ENCODE results near the gene PSMA5. TPM values are rescaled to one million over a fixed set of nuclear protein-coding genes. Genes with fewer than 3 reads are reported as not detected.
A peak's percentile ranks its signal among the peaks of the same experiment; 100 is the strongest.

Gene PSMA5
- total RNA-seq, 2 experiments from 2014 or later, result 174 to 189 TPM

GRCh38 chr1:109425391-109426280 is 612 bp downstream of the PSMA5 start:
- ChIA-PET POLR2A (interaction anchor here (0.6 to 2.6 kb wide), 20 partner anchors 10 to 914 kb away, joined by 3 to 27 read pairs (median 4); partner anchors contain the start of genes AHCYL1, ATXN7L2, CYB561D1 and GNAI3), CTCF (interaction anchor here (0.6 to 5.9 kb wide), 15 partner anchors 13 to 664 kb away, joined by 3 to 57 read pairs (median 4); partner anchors contain the start of genes ATXN7L2, CYB561D1 and SORT1)
- Mint-ChIP-seq H3K4me3 (peak overlapping the region; percentile 95), H3K36me3 (ENCODE audit: low read depth) (peaks cover 31% of the 10 kb centered on the region), H3K4me1 (ENCODE audit: low read depth) (peaks cover 37% of the 10 kb centered on the region), H3K27me3 (ENCODE audit: low read depth) (no peaks in the 10 kb centered on the region), H3K9me3 (ENCODE audit: insufficient read depth) (no peaks in the 10 kb centered on the region), H3K27ac (peak overlapping the region; percentile 97)
- peak; percentile 75 for DNase-seq
- peak; percentile 40 for ATAC-seq

DNA sequence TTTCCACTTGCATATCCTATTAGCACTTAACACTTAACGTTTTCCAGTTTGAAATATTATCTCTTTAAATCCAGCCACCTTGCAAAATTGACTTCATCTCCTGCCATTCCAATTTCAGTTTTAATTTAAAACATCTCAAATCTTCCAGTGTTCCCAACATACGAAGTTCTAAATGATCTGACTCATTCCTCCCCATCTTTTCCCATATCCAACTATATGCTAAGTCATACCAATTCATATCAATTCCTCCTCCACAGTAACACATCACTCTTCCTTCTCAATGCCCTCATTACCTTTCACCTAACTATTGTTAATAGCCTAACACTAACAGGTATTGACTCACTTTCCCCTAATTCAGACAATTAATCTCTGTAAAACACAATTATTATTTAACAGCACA is 2.8 kb downstream of the PSMA5 start:
- DNase-seq (no peak), ATAC-seq (no peak)
- H3K9me3 Mint-ChIP-seq (ENCODE audit: insufficient read depth), result no peaks in the 10 kb centered on the region
- CTCF ChIA-PET, result interaction anchor here (1.5 to 5.9 kb wide), 3 partner anchors 69 to 108 kb away, joined by 3 to 57 read pairs (median 4); partner anchors contain the start of gene CYB561D1
- peak overlapping the region; percentile 95 for H3K4me3 Mint-ChIP-seq
- H3K27ac Mint-ChIP-seq, result peak overlapping the region; percentile 5
- POLR2A ChIA-PET, result no interaction called here
- peaks cover 44% of the 10 kb centered on the region for H3K36me3 Mint-ChIP-seq (ENCODE audit: low read depth)
- H3K27me3 Mint-ChIP-seq (ENCODE audit: low read depth), result no peaks in the 10 kb centered on the region
- peaks cover 38% of the 10 kb centered on the region for H3K4me1 Mint-ChIP-seq (ENCODE audit: low read depth)

- POLR2A ChIA-PET, result interaction anchor here (0.7 kb wide), 1 partner anchor 178 kb away, joined by 3 read pairs; no protein-coding TSS in a partner anchor
- ATAC-seq (no peak), DNase-seq (no peak)
- Mint-ChIP-seq H3K36me3 (ENCODE audit: low read depth) (peaks cover 71% of the 10 kb centered on the region), H3K9me3 (ENCODE audit: insufficient read depth) (no peaks in the 10 kb centered on the region), H3K4me3 (no peak overlapping the region), H3K4me1 (ENCODE audit: low read depth) (peaks cover 2% of the 10 kb centered on the region), H3K27ac (no peak overlapping the region), H3K27me3 (ENCODE audit: low read depth) (no peaks in the 10 kb centered on the region)
- CTCF ChIA-PET, result interaction anchor here (1.0 to 1.3 kb wide), 3 partner anchors 10 to 120 kb away, joined by 3 to 4 read pairs (median 4); partner anchors contain the start of gene PSMA5
Measured at GRCh38 chr1:109412551-109412950, 13.7 kb downstream of the PSMA5 start.

- H3K27me3 Mint-ChIP-seq (ENCODE audit: low read depth), result no peaks in the 10 kb centered on the region
- CTCF ChIA-PET, result interaction anchor here (0.7 to 1.9 kb wide), 3 partner anchors 86 to 128 kb away, joined by 4 to 8 read pairs (median 7); no protein-coding TSS in a partner anchor
- peaks cover 54% of the 10 kb centered on the region for H3K36me3 Mint-ChIP-seq (ENCODE audit: low read depth)
- ATAC-seq (peak; percentile 75), DNase-seq (peak; percentile 39)
- peaks cover 15% of the 10 kb centered on the region for H3K4me1 Mint-ChIP-seq (ENCODE audit: low read depth)
- peak overlapping the region; percentile 10 for H3K4me3 Mint-ChIP-seq
- peak overlapping the region; percentile 75 for H3K27ac Mint-ChIP-seq
- POLR2A ChIA-PET, result interaction anchor here (1.5 kb wide), 1 partner anchor 20 kb away, joined by 9 read pairs; no protein-coding TSS in a partner anchor
- no peaks in the 10 kb centered on the region for H3K9me3 Mint-ChIP-seq (ENCODE audit: insufficient read depth)
Measured at GRCh38 chr1:109404838-109405237, 21.4 kb downstream of the PSMA5 start.

- ATAC-seq (no peak), DNase-seq (no peak)
- H3K9me3 Mint-ChIP-seq (ENCODE audit: insufficient read depth), result no peaks in the 10 kb centered on the region
- CTCF ChIA-PET, result interaction anchor here (0.7 to 8.8 kb wide), 9 partner anchors 11 to 289 kb away, joined by 3 to 166 read pairs (median 3); partner anchors contain the start of genes ATXN7L2 and PSRC1
- peaks cover 30% of the 10 kb centered on the region for H3K4me1 Mint-ChIP-seq (ENCODE audit: low read depth)
- H3K27me3 Mint-ChIP-seq (ENCODE audit: low read depth), result peaks cover 3% of the 10 kb centered on the region
- no peak overlapping the region for H3K27ac Mint-ChIP-seq
- peaks cover 40% of the 10 kb centered on the region for H3K36me3 Mint-ChIP-seq (ENCODE audit: low read depth)
- POLR2A ChIA-PET, result interaction anchor here (0.6 kb wide), 1 partner anchor 23 kb away, joined by 3 read pairs; no protein-coding TSS in a partner anchor
- no peak overlapping the region for H3K4me3 Mint-ChIP-seq
Measured at GRCh38 chr1:109402025-109402424, 24.2 kb downstream of the PSMA5 start.

GRCh38 chr1:109400035-109400655 is 26.1 kb downstream of the PSMA5 start:
- CTCF ChIA-PET, result interaction anchor here (0.7 to 8.8 kb wide), 23 partner anchors 9 to 207 kb away, joined by 3 to 166 read pairs (median 4); partner anchors contain the start of genes CELSR2, PSMA5 and PSRC1
- no peak overlapping the region for H3K4me3 Mint-ChIP-seq
- POLR2A ChIA-PET, result no interaction called here
- DNase-seq (no peak), ATAC-seq (no peak)
- peaks cover 22% of the 10 kb centered on the region for H3K27me3 Mint-ChIP-seq (ENCODE audit: low read depth)
- no peaks in the 10 kb centered on the region for H3K9me3 Mint-ChIP-seq (ENCODE audit: insufficient read depth)
- H3K36me3 Mint-ChIP-seq (ENCODE audit: low read depth), result peaks cover 27% of the 10 kb centered on the region
- peaks cover 39% of the 10 kb centered on the region for H3K4me1 Mint-ChIP-seq (ENCODE audit: low read depth)
- no peak overlapping the region for H3K27ac Mint-ChIP-seq

DNA sequence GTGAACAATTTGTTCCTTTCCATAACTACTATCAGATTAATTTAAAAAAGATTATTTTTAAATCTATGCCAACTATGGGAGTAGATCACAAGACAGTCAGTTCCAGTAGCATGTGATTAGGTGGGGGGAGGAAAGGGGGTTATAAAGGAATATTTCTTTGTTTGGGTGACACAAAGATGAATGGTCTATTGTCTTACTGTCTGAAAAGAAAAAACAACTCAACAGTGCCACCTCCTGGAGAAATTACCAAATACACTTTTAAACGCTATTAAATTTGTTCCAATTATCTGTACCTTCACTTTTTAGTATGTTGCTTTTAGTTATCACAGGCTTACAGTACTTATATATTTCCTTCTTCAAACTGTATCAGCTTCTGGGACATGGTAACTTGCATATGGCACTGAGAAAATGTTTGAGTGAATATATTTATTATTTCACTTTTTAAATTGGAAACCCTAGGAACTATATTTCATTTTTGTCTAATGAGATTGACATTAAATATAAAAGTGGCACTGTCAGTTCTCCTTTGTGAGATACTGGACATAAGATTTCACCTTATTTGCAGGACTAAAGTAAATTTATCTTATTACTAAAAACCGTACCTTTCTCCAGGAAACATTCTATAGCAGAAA is 26.8 kb downstream of the PSMA5 start:
- H3K27ac Mint-ChIP-seq, result no peak overlapping the region
- POLR2A ChIA-PET, result interaction anchor here (0.7 to 1.7 kb wide), 3 partner anchors 26 to 145 kb away, joined by 3 to 8 read pairs (median 3); partner anchors contain the start of gene PSMA5

DNA sequence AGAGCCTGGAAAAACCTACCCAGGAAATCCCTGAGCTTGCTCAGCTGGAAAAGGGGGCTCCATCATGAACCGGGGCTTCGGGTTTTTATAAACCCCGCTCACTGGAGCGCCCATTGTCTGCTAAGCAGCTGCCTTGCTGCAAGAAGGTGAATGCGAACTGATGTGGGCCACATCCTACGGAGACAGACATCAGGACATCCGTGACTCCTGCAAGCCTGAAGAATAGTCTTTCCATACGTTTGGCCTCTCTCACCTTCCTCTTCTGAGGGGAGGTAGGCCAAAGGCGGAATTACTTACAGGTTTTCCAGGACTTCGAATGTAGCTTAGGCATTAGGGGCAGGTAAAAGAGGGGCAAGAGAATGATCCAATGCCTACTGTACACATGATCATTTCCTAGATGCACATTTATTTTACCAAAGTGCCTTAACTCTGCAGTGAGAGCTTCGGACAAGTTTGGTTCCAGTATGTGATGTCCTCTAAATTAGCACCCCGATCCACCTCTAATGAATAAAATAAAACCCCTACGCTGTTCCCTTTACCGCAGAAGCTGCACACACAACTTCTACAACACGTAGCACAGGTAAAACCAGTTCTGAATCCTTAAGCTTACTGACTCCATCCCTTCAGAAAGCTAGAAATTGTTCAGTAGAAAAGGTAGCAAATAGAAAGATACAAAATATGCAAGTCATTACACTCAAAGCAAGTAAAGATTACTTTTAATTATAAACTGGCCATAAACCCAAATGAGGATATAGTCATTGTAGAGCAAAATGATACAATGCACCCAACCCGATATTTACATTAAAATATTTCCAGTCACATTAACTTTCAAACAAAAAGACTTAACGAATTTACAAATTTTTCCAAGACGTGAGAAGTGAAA is 27.7 kb downstream of the PSMA5 start:
- Mint-ChIP-seq H3K27ac (peak overlapping the region; percentile 33), H3K9me3 (ENCODE audit: insufficient read depth) (no peaks in the 10 kb centered on the region), H3K36me3 (ENCODE audit: low read depth) (peaks cover 16% of the 10 kb centered on the region), H3K4me1 (ENCODE audit: low read depth) (peaks cover 36% of the 10 kb centered on the region), H3K4me3 (peak overlapping the region; percentile 80), H3K27me3 (ENCODE audit: low read depth) (peaks cover 32% of the 10 kb centered on the region)
- no peak for ATAC-seq
- CTCF ChIA-PET, result interaction anchor here (0.7 to 8.8 kb wide), 40 partner anchors 8 to 435 kb away, joined by 3 to 166 read pairs (median 5); partner anchors contain the start of genes CLCC1, CYB561D1, MYBPHL and PSRC1
- POLR2A ChIA-PET, result interaction anchor here (0.7 to 1.7 kb wide), 4 partner anchors 27 to 146 kb away, joined by 3 to 8 read pairs (median 5); partner anchors contain the start of genes PSMA5 and PSRC1
- DNase-seq, result no peak

More for the DNA sequence above, 26.8 kb downstream of the PSMA5 start:
- H3K4me1 Mint-ChIP-seq (ENCODE audit: low read depth), result peaks cover 36% of the 10 kb centered on the region
- H3K27me3 Mint-ChIP-seq (ENCODE audit: low read depth), result peaks cover 28% of the 10 kb centered on the region
- DNase-seq (peak; percentile 50), ATAC-seq (no peak)
- peak overlapping the region; percentile 40 for H3K4me3 Mint-ChIP-seq
- CTCF ChIA-PET, result interaction anchor here (0.7 to 8.8 kb wide), 44 partner anchors 8 to 436 kb away, joined by 3 to 166 read pairs (median 4); partner anchors contain the start of genes CLCC1, CYB561D1, MYBPHL and PSMA5
- H3K9me3 Mint-ChIP-seq (ENCODE audit: insufficient read depth), result no peaks in the 10 kb centered on the region
- peaks cover 21% of the 10 kb centered on the region for H3K36me3 Mint-ChIP-seq (ENCODE audit: low read depth)

GRCh38 chr1:109397581-109398342 is 28.5 kb downstream of the PSMA5 start, which contains the start of gene SORT1:
SORT1 (minus strand) TSS chr1:109397918; CDS start chr1:109397892, 26 bp downstream.
- ATAC-seq (peak; percentile 98), DNase-seq (peak; percentile 77)
- peak within 1 kb of the TSS; percentile 82 for H3K4me3 Mint-ChIP-seq
- no peaks in the 10 kb centered on the region for H3K9me3 Mint-ChIP-seq (ENCODE audit: insufficient read depth)
- peaks cover 41% of the 10 kb centered on the region for H3K4me1 Mint-ChIP-seq (ENCODE audit: low read depth)
- peak within 1 kb of the TSS; percentile 33 for H3K27ac Mint-ChIP-seq
- peaks cover 12% of the 10 kb centered on the region for H3K36me3 Mint-ChIP-seq (ENCODE audit: low read depth)
- peaks cover 34% of the 10 kb centered on the region for H3K27me3 Mint-ChIP-seq (ENCODE audit: low read depth)
- ChIA-PET CTCF (interaction anchor here (0.7 to 8.8 kb wide), 25 partner anchors 9 to 198 kb away, joined by 3 to 166 read pairs (median 5); partner anchors contain the start of genes CYB561D1, MYBPHL and PSRC1), POLR2A (interaction anchor here (1.0 to 1.7 kb wide), 5 partner anchors 28 to 120 kb away, joined by 3 to 8 read pairs (median 5); partner anchors contain the start of genes ATXN7L2, PSMA5 and PSRC1)
